HEK293 (cell line): ENCODE measurements around the gene TMEM222.
"Not testable (repeated sequence)": the region's sequence is repeated elsewhere in the genome, so short reads cannot be mapped to it uniquely, and the experiment has no call there.

Experiments
- CTCF ChIA-PET: fragments of 350-600 bp; formaldehyde crosslinking; extraction: SDS; loops from one replicate; lab custom pipeline; 2021; ENCODE audit warnings: antibody characterized with exemption; lab: Yijun Ruan, JAX
- POLR2A ChIA-PET: fragments of 300-600 bp; formaldehyde crosslinking; extraction: SDS; loops from one replicate; lab custom pipeline; 2020; ENCODE audit warnings: antibody characterized with exemption, inconsistent platforms; lab: Yijun Ruan, JAX
- H3K27ac ChIP-seq: fragments of 200-500 bp; sonication (Bioruptor generic); 2 replicates; pipeline ENCODE4 v1.5.1; 2014; ENCODE audit warnings: low read depth, low read length, control low read depth, inconsistent platforms; ENCODE audit errors: extremely low read depth
- H3K36me3 ChIP-seq, 2 experiments: fragments of 200-500 bp in 1 of 2; sonication (Bioruptor generic) in 1 of 2; 1 replicate in 1 of 2; 2 replicates in 1 of 2; pipeline ENCODE4 v1.5.1; 2014 to 2017; ENCODE audit warnings: inconsistent platforms in 2 of 2, low read length in 2 of 2; ENCODE audit not compliant: control insufficient read depth in 2 of 2, insufficient read depth in 1 of 2
- H3K4me1 ChIP-seq: fragments of 200-500 bp; sonication (Bioruptor generic); 2 replicates; pipeline ENCODE4 v1.5.1; 2014; ENCODE audit warnings: mild to moderate bottlenecking, low read length, inconsistent platforms; ENCODE audit not compliant: control insufficient read depth, insufficient read depth
- H3K4me3 ChIP-seq: 2 replicates; pipeline ENCODE4 v1.5.1; 2011; ENCODE audit warnings: low read depth, mild to moderate bottlenecking, control low read depth, low read length, moderate library complexity
- H3K9me3 ChIP-seq: fragments of 200-500 bp; sonication (Bioruptor generic); 2 replicates; pipeline ENCODE4 v1.5.1; 2014; ENCODE audit warnings: low read depth, low read length, inconsistent platforms; ENCODE audit not compliant: control insufficient read depth, insufficient read depth
- MZF1 ChIP-seq: fragments of 450-650 bp; formaldehyde crosslinking; IDR thresholded peaks from 2 replicates; pipeline ENCODE4 v1.5.1; 2017; ENCODE audit warnings: missing biosample characterization, missing genetic modification characterization, borderline replicate concordance
- OVOL3 ChIP-seq: fragments of 450-650 bp; formaldehyde crosslinking; IDR thresholded peaks from 2 replicates; pipeline ENCODE4 v1.5.1; 2016; ENCODE audit warnings: missing biosample characterization, missing genetic modification characterization
- YY2 ChIP-seq: fragments of 450-650 bp; formaldehyde crosslinking; IDR thresholded peaks from 2 replicates; pipeline ENCODE4 v1.5.1; 2016; ENCODE audit warnings: missing biosample characterization, missing genetic modification characterization
- ZNF138 ChIP-seq: fragments of 450-650 bp; formaldehyde crosslinking; IDR thresholded peaks from 2 replicates; pipeline ENCODE4 v1.5.1; 2016; ENCODE audit warnings: missing biosample characterization, missing genetic modification characterization, borderline replicate concordance
- ZNF146 ChIP-seq: fragments of 450-650 bp; formaldehyde crosslinking; IDR thresholded peaks from 2 replicates; pipeline ENCODE4 v1.5.1; 2016; ENCODE audit warnings: missing biosample characterization, missing genetic modification characterization
- ZNF221 ChIP-seq: fragments of 450-650 bp; formaldehyde crosslinking; IDR thresholded peaks from 2 replicates; pipeline ENCODE4 v1.5.1; 2017; ENCODE audit warnings: missing biosample characterization, missing genetic modification characterization, borderline replicate concordance
- ZNF514 ChIP-seq: fragments of 450-650 bp; formaldehyde crosslinking; IDR thresholded peaks from 2 replicates; pipeline ENCODE4 v1.5.1; 2016; ENCODE audit warnings: missing biosample characterization, missing genetic modification characterization
- ZNF571 ChIP-seq: fragments of 450-650 bp; formaldehyde crosslinking; IDR thresholded peaks from 2 replicates; pipeline ENCODE4 v1.5.0; 2017; ENCODE audit warnings: missing biosample characterization, missing genetic modification characterization
- ZNF654 ChIP-seq: fragments of 450-650 bp; formaldehyde crosslinking; IDR thresholded peaks from 2 replicates; pipeline ENCODE4 v1.5.1; 2016; ENCODE audit warnings: low read depth, missing biosample characterization, missing genetic modification characterization
- ZNF785 ChIP-seq: fragments of 450-650 bp; formaldehyde crosslinking; IDR thresholded peaks from 2 replicates; pipeline ENCODE4 v1.5.1; 2016; ENCODE audit warnings: missing biosample characterization, missing genetic modification characterization
- TF ChIP-seq, protein P1 (sequence below): fragments of 450-650 bp; formaldehyde crosslinking; IDR thresholded peaks from 2 replicates; pipeline ENCODE4 v1.5.1; 2016; ENCODE audit warnings: missing biosample characterization, missing genetic modification characterization
- TF ChIP-seq, protein P2 (sequence below): fragments of 450-650 bp; formaldehyde crosslinking; IDR thresholded peaks from 2 replicates; pipeline ENCODE4 v1.5.1; 2016; ENCODE audit warnings: missing biosample characterization, missing genetic modification characterization
- TF ChIP-seq, protein P3 (sequence below): fragments of 450-650 bp; formaldehyde crosslinking; IDR thresholded peaks from 2 replicates; pipeline ENCODE4 v1.5.1; 2017; ENCODE audit warnings: missing biosample characterization, missing genetic modification characterization

Gene TMEM222

DNA sequence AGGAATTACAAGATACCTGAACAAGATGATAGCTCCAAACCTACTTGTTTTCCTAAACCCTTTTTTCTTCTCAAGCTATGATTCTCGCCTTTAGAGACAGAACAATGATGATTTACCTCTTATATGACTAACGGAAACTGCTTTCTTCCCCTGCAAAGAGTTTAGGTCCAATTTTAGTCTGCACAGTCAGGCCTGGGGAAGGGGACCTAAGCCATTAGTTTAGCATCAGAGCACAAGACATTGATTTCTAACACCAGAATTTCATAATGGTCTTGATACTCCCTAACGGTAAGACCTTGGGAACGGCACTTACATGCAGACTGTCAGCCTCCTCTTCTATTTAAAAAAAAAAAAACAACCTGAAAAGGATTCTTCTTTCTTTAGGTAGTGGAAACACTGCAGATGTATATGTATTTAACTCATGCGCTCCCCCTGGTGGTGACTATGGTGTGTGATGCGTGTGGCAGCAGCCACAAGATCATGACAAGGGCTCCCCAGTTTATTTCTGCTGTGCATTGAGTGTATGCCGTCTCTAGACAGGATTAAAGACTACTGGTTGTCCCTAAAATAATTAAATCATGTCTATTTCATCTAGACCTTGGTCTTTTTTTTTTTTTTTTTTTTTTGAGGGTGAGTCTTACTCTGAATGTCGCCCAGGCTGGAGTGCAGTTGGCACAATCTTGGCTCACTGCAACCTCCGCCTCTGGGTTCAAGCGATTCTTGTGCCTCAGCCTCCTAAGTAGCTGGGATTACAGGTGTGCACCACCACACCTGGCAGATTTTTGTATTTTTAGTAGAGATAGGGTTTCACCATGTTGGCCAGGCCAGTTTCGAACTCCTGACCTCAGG, 37.3 kb upstream of the TMEM222 start (continued):
- TF ChIP-seq, protein P1, sequence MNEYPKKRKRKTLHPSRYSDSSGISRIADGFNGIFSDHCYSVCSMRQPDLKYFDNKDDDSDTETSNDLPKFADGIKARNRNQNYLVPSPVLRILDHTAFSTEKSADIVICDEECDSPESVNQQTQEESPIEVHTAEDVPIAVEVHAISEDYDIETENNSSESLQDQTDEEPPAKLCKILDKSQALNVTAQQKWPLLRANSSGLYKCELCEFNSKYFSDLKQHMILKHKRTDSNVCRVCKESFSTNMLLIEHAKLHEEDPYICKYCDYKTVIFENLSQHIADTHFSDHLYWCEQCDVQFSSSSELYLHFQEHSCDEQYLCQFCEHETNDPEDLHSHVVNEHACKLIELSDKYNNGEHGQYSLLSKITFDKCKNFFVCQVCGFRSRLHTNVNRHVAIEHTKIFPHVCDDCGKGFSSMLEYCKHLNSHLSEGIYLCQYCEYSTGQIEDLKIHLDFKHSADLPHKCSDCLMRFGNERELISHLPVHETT (tag by site-specific recombination) = peak; percentile 61; the same call in 1 of the 2 replicates
- TF ChIP-seq MZF1 (tag by site-specific recombination) = no peak
- TF ChIP-seq, protein P2, sequence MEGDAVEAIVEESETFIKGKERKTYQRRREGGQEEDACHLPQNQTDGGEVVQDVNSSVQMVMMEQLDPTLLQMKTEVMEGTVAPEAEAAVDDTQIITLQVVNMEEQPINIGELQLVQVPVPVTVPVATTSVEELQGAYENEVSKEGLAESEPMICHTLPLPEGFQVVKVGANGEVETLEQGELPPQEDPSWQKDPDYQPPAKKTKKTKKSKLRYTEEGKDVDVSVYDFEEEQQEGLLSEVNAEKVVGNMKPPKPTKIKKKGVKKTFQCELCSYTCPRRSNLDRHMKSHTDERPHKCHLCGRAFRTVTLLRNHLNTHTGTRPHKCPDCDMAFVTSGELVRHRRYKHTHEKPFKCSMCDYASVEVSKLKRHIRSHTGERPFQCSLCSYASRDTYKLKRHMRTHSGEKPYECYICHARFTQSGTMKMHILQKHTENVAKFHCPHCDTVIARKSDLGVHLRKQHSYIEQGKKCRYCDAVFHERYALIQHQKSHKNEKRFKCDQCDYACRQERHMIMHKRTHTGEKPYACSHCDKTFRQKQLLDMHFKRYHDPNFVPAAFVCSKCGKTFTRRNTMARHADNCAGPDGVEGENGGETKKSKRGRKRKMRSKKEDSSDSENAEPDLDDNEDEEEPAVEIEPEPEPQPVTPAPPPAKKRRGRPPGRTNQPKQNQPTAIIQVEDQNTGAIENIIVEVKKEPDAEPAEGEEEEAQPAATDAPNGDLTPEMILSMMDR = peak; percentile 49
- peak; percentile 57 for TF ChIP-seq ZNF654

DNA sequence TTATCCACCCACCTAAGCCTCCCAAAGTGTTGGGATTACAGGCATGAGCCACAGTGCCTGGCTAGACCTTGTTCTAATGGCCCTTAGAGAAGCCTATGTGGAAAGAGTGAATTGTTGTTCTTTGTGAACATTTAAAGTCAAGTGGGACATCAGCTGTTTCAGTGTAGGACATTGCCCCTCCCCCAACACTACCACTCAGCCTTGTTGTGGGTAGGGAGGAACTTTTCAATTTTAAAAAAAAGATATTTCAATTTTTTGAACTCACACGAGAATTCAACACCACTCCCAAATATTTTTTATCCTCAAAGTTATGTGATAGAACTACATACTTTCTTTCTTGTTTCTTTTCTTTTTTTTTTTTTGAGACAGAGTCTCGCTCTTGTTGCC, 36.7 kb upstream of the TMEM222 start:
- ChIA-PET CTCF (interaction anchor here (0.6 to 11.4 kb wide), 12 partner anchors 13 to 380 kb away, joined by 3 to 141 read pairs (median 7); no protein-coding TSS in a partner anchor), POLR2A (no interaction called here)
- Histone ChIP-seq H3K4me3 (no peak overlapping the region), H3K27ac (no peak overlapping the region), H3K9me3 (no peaks in the 10 kb centered on the region), H3K36me3 (peaks cover 10 to 31% of the 10 kb centered on the region in 2 experiments; a peak in 2 of 3 replicates), H3K4me1 (no peaks in the 10 kb centered on the region)
- TF ChIP-seq ZNF221 (tag by site-specific recombination) (no peak), YY2 (no peak)

DNA sequence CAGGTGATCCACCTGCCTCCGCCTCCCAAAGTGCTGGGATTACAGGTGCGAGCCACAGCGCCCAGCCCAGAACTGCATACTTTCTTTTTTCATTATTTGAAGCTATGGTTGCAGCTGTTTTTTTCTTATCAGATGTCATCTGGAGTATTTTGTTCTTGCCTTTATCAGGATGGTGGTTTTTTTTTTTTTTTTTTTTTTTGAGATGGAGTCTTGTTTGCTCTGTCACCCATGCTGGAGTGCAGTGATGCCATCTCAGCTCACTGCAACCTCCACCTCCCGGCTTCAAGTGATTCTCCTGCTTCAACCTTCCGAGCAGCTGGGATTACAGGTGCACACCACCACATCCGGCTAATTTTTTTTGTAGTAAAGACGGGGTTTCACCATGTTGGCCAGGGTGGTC, 36.1 kb upstream of the TMEM222 start:
- peaks cover 10 to 36% of the 10 kb centered on the region in 2 experiments; a peak in 2 of 3 replicates for H3K36me3 ChIP-seq
- CTCF ChIA-PET = interaction anchor here (0.6 to 11.4 kb wide), 13 partner anchors 12 to 379 kb away, joined by 3 to 141 read pairs (median 4); no protein-coding TSS in a partner anchor
- H3K4me3 ChIP-seq, POLR2A ChIA-PET, H3K9me3 ChIP-seq, H3K27ac ChIP-seq, H3K4me1 ChIP-seq: not testable (repeated sequence)

DNA sequence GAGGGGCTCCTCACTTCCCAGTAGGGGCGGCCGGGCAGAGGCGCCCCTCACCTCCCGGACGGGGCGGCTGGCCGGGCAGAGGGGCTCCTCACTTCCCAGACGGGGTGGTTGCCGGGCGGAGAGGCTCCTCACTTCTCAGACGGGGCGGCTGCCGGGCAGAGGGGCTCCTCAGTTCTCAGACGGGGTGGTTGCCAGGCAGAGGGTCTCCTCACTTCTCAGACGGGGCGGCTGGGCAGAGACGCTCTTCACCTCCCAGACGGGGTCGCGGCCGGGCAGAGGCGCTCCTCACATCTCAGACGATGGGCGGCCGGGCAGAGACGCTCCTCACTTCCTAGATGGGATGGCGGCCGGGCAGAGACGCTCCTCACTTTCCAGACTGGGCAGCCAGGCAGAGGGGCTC, 32.8 kb upstream of the TMEM222 start:
- POLR2A ChIA-PET, CTCF ChIA-PET: not testable (repeated sequence)
- H3K36me3 ChIP-seq = peaks cover 10 to 43% of the 10 kb centered on the region in 2 experiments; a peak in 2 of 3 replicates

DNA sequence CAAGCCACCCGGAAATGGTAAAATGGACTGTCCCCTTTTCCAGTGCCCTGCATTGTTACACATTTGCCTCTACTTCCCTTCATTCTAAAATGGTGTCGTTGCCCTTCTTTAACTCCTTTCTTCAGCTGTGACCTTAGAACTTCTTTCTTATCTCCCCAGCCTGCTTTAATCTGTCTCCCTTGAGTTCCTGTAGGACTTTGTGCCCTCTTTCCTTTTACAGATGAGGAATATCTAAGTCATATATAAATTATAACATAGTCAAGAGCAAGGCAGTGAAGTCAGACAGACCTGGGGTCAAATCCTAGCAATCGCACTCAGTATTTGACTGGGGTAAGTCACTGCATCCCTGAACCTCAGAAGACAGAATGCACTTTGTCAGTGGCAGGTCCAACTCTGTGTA, 31.4 kb upstream of the TMEM222 start:
- no peak overlapping the region for H3K27ac ChIP-seq
- H3K4me1 ChIP-seq = no peaks in the 10 kb centered on the region
- H3K36me3 ChIP-seq = peaks cover 8 to 56% of the 10 kb centered on the region in 2 experiments; a peak in 2 of 3 replicates
- POLR2A ChIA-PET = no interaction called here
- H3K4me3 ChIP-seq = no peak overlapping the region
- H3K9me3 ChIP-seq = no peaks in the 10 kb centered on the region
- CTCF ChIA-PET = interaction anchor here (0.7 to 1.2 kb wide), 2 partner anchors 26 to 37 kb away, joined by 3 to 4 read pairs; no protein-coding TSS in a partner anchor
- TF ChIP-seq, protein P3, sequence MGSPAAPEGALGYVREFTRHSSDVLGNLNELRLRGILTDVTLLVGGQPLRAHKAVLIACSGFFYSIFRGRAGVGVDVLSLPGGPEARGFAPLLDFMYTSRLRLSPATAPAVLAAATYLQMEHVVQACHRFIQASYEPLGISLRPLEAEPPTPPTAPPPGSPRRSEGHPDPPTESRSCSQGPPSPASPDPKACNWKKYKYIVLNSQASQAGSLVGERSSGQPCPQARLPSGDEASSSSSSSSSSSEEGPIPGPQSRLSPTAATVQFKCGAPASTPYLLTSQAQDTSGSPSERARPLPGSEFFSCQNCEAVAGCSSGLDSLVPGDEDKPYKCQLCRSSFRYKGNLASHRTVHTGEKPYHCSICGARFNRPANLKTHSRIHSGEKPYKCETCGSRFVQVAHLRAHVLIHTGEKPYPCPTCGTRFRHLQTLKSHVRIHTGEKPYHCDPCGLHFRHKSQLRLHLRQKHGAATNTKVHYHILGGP = no peak
- TF ChIP-seq ZNF138 (tag by site-specific recombination) (no peak), ZNF221 (tag by site-specific recombination) (no peak), ZNF785 (tag by site-specific recombination) (no peak), ZNF514 (tag by site-specific recombination) (no peak), ZNF146 (no peak), OVOL3 (tag by site-specific recombination) (no peak), ZNF571 (tag by site-specific recombination) (no peak)
- TF ChIP-seq, all 188 proteins: peak for 0

More for the DNA sequence above, 32.8 kb upstream of the TMEM222 start:
- H3K4me1 ChIP-seq, H3K4me3 ChIP-seq, H3K27ac ChIP-seq, H3K9me3 ChIP-seq: not testable (repeated sequence)
